HPDE6-E6E7 (cell line): ENCODE measurements around the gene SRRM1.

Experiments
- DNase-seq: peaks from one replicate; pipeline ENCODE4 v3.0.0; 2011; ENCODE audit warnings: missing footprints; ENCODE audit errors: extremely low spot score

SRRM1 gene

GRCh38 chr1:24642481-24643362 lies at the start of gene SRRM1:
SRRM1 (plus strand) TSS chr1:24643302; CDS start chr1:24643327, 25 bp downstream.
- peak; percentile 95 for DNase-seq

GRCh38 chr1:24594328-24594598 lies 48.8 kb upstream of the SRRM1 start:
- peak; percentile 67 for DNase-seq

- DNase-seq, result no peak
Observed at GRCh38 chr1:24596401-24596880, 46.7 kb upstream of the SRRM1 start.

- DNase-seq, result no peak
Observed at GRCh38 chr1:24599265-24599664, 43.8 kb upstream of the SRRM1 start.

GRCh38 chr1:24600551-24600950 lies 42.6 kb upstream of the SRRM1 start:
- no peak for DNase-seq

- DNase-seq, result no peak
Observed at GRCh38 chr1:24605534-24606295, 37.4 kb upstream of the SRRM1 start.

- no peak for DNase-seq
Observed at GRCh38 chr1:24606296-24606605, 36.9 kb upstream of the SRRM1 start.

- DNase-seq, result no peak
Observed at GRCh38 chr1:24606621-24607020, 36.5 kb upstream of the SRRM1 start.

GRCh38 chr1:24609949-24610517 lies 33.1 kb upstream of the SRRM1 start:
- DNase-seq, result no peak

GRCh38 chr1:24619376-24619775 lies 23.7 kb upstream of the SRRM1 start:
- DNase-seq, result no peak

- no peak for DNase-seq
Observed at GRCh38 chr1:24620678-24621077, 22.4 kb upstream of the SRRM1 start.

GRCh38 chr1:24621121-24621520 lies 22.0 kb upstream of the SRRM1 start:
- no peak for DNase-seq

- no peak for DNase-seq
Observed at GRCh38 chr1:24622218-24622617, 20.9 kb upstream of the SRRM1 start.

- DNase-seq, result no peak
Observed at GRCh38 chr1:24632832-24633175, 10.3 kb upstream of the SRRM1 start.

- DNase-seq, result peak; percentile 55
Observed at GRCh38 chr1:24635195-24635843, 7.8 kb upstream of the SRRM1 start.

- DNase-seq, result no peak
Observed at GRCh38 chr1:24636661-24637357, 6.3 kb upstream of the SRRM1 start.

GRCh38 chr1:24639094-24639493 lies 4.0 kb upstream of the SRRM1 start:
- DNase-seq, result no peak

GRCh38 chr1:24639881-24640280 lies 3.2 kb upstream of the SRRM1 start:
- DNase-seq, result no peak

GRCh38 chr1:24640288-24640687 lies 2.8 kb upstream of the SRRM1 start:
- no peak for DNase-seq

GRCh38 chr1:24641646-24642151 lies 1.4 kb upstream of the SRRM1 start:
- DNase-seq, result no peak

- peak; percentile 20 for DNase-seq
Observed at GRCh38 chr1:24643363-24644099, 429 bp downstream of the SRRM1 start.
